ENCODE data around the gene EIPR1.

Gene EIPR1

GRCh38 chr2:3162442-3163077 lies 215.1 kb downstream of the EIPR1 start:
- TF ChIP-seq CTCF (IDR thresholded peaks at IDR 0.05; ENCODE audit: insufficient read depth, missing control alignments) = no peak
- DNase-seq (ENCODE audit: insufficient read length, low spot score) (no peak), FAIRE-seq (no peak)

GRCh38 chr2:3160751-3161330 lies 216.8 kb downstream of the EIPR1 start:
- no peak for DNase-seq (ENCODE audit: insufficient read length, low spot score)
- no peak for TF ChIP-seq CTCF (IDR thresholded peaks at IDR 0.05; ENCODE audit: insufficient read depth, missing control alignments)
- FAIRE-seq = no peak

- DNase-seq (ENCODE audit: insufficient read length, low spot score) (no peak), FAIRE-seq (no peak)
- TF ChIP-seq CTCF (IDR thresholded peaks at IDR 0.05; ENCODE audit: insufficient read depth, missing control alignments) = no peak
These were observed 217.7 kb downstream of the EIPR1 start for GRCh38 chr2:3159782-3160545.

- FAIRE-seq (no peak), DNase-seq (ENCODE audit: insufficient read length, low spot score) (no peak)
- TF ChIP-seq CTCF (IDR thresholded peaks at IDR 0.05; ENCODE audit: insufficient read depth, missing control alignments) = no peak
These were observed 222.9 kb downstream of the EIPR1 start for GRCh38 chr2:3154700-3155099.

- no peak for DNase-seq (ENCODE audit: insufficient read length, low spot score)
- no peak for FAIRE-seq
- no peak for TF ChIP-seq CTCF (IDR thresholded peaks at IDR 0.05; ENCODE audit: insufficient read depth, missing control alignments)
These were observed 223.5 kb downstream of the EIPR1 start for GRCh38 chr2:3154146-3154545.

GRCh38 chr2:3151153-3151918 lies 226.3 kb downstream of the EIPR1 start:
- TF ChIP-seq CTCF (IDR thresholded peaks at IDR 0.05; ENCODE audit: insufficient read depth, missing control alignments) = no peak
- FAIRE-seq (no peak), DNase-seq (ENCODE audit: insufficient read length, low spot score) (no peak)

Measured in D721Med (cell line).